Measurements from ENCODE around the gene CDH8. TPM values are rescaled to one million over a fixed set of nuclear protein-coding genes. Genes with fewer than 3 reads are reported as not detected.

Gene CDH8
- total RNA-seq, 1 donor from 2014 or later, result 0.35 TPM

GRCh38 chr16:61780161-61780560 is 256.1 kb downstream of the CDH8 start:
- no peak overlapping the region for H3K4me3 ChIP-seq (ENCODE audit: low read depth, low read length)
- TF ChIP-seq CTCF (conservative IDR thresholded peaks at IDR 0.05; ENCODE audit: low read depth, low read length), result no peak
- no peak for DNase-seq (ENCODE audit: low read depth)

- no peak for TF ChIP-seq CTCF (conservative IDR thresholded peaks at IDR 0.05; ENCODE audit: low read depth, low read length)
- H3K4me3 ChIP-seq (ENCODE audit: low read depth, low read length), result no peak overlapping the region
Observed at GRCh38 chr16:61770301-61770700, 265.9 kb downstream of the CDH8 start.

GRCh38 chr16:61763991-61764390 is 272.2 kb downstream of the CDH8 start:
- H3K4me3 ChIP-seq (ENCODE audit: low read depth, low read length), result no peak overlapping the region

More at GRCh38 chr16:61770301-61770700, 265.9 kb downstream of the CDH8 start:
- no peak for DNase-seq (ENCODE audit: low read depth)

GRCh38 chr16:61763013-61763412 is 273.2 kb downstream of the CDH8 start:
- H3K4me3 ChIP-seq (ENCODE audit: low read depth, low read length), result no peak overlapping the region
- TF ChIP-seq CTCF (conservative IDR thresholded peaks at IDR 0.05; ENCODE audit: low read depth, low read length), result no peak
- no peak for DNase-seq (ENCODE audit: low read depth)

More at GRCh38 chr16:61763991-61764390, 272.2 kb downstream of the CDH8 start:
- TF ChIP-seq CTCF (conservative IDR thresholded peaks at IDR 0.05; ENCODE audit: low read depth, low read length), result no peak
- DNase-seq (ENCODE audit: low read depth), result no peak

- TF ChIP-seq CTCF (conservative IDR thresholded peaks at IDR 0.05; ENCODE audit: low read depth, low read length), result no peak
- no peak overlapping the region for H3K4me3 ChIP-seq (ENCODE audit: low read depth, low read length)
- no peak for DNase-seq (ENCODE audit: low read depth)
Observed at GRCh38 chr16:61730997-61731396, 305.2 kb downstream of the CDH8 start.

- no peak for TF ChIP-seq CTCF (conservative IDR thresholded peaks at IDR 0.05; ENCODE audit: low read depth, low read length)
- no peak overlapping the region for H3K4me3 ChIP-seq (ENCODE audit: low read depth, low read length)
- DNase-seq (ENCODE audit: low read depth), result no peak
Observed at GRCh38 chr16:61726701-61727100, 309.5 kb downstream of the CDH8 start.

GRCh38 chr16:61726125-61726524 is 310.1 kb downstream of the CDH8 start:
- no peak for DNase-seq (ENCODE audit: low read depth)
- no peak for TF ChIP-seq CTCF (conservative IDR thresholded peaks at IDR 0.05; ENCODE audit: low read depth, low read length)
- no peak overlapping the region for H3K4me3 ChIP-seq (ENCODE audit: low read depth, low read length)

Data from epithelial cell of proximal tubule (primary cell).